Measurements from ENCODE around the gene CXXC5. TPM values are rescaled to one million over a fixed set of nuclear protein-coding genes. Genes with fewer than 3 reads are reported as not detected.

The CXXC5 gene
- total RNA-seq, 1 experiment from 2014 or later: 85.0 TPM

- Histone ChIP-seq H3K9me3 (ENCODE audit: control insufficient read depth, insufficient read depth, low read depth, low read length) (no peaks in the 10 kb centered on the region), H3K36me3 (ENCODE audit: control insufficient read depth, insufficient read depth, low read length) (no peaks in the 10 kb centered on the region), H3K4me3 (ENCODE audit: low read depth in 2 of 2, low read length in 2 of 2) (no peak overlapping the region), H3K27me3 (ENCODE audit: control insufficient read depth, insufficient read depth, low read length) (no peaks in the 10 kb centered on the region), H3K4me1 (ENCODE audit: control insufficient read depth, insufficient read depth, low read length) (peaks cover 26% of the 10 kb centered on the region), H3K27ac (ENCODE audit: low read length) (peak overlapping the region; percentile 11; the same call in 1 of the 2 replicates)
- DNase-seq (ENCODE audit: low read depth, low spot score) (no peak), ATAC-seq (no peak)
- TF ChIP-seq TCF7L2 (IDR thresholded peaks at IDR 0.05; ENCODE audit: low read depth, low read length) (no peak), SIN3A (IDR thresholded peaks at IDR 0.05; ENCODE audit: borderline replicate concordance, insufficient read depth, low read depth, low read length) (no peak), POLR2AphosphoS5 (IDR thresholded peaks at IDR 0.05; ENCODE audit: low read depth, low read length) (no peak)
- TF ChIP-seq, protein P1, sequence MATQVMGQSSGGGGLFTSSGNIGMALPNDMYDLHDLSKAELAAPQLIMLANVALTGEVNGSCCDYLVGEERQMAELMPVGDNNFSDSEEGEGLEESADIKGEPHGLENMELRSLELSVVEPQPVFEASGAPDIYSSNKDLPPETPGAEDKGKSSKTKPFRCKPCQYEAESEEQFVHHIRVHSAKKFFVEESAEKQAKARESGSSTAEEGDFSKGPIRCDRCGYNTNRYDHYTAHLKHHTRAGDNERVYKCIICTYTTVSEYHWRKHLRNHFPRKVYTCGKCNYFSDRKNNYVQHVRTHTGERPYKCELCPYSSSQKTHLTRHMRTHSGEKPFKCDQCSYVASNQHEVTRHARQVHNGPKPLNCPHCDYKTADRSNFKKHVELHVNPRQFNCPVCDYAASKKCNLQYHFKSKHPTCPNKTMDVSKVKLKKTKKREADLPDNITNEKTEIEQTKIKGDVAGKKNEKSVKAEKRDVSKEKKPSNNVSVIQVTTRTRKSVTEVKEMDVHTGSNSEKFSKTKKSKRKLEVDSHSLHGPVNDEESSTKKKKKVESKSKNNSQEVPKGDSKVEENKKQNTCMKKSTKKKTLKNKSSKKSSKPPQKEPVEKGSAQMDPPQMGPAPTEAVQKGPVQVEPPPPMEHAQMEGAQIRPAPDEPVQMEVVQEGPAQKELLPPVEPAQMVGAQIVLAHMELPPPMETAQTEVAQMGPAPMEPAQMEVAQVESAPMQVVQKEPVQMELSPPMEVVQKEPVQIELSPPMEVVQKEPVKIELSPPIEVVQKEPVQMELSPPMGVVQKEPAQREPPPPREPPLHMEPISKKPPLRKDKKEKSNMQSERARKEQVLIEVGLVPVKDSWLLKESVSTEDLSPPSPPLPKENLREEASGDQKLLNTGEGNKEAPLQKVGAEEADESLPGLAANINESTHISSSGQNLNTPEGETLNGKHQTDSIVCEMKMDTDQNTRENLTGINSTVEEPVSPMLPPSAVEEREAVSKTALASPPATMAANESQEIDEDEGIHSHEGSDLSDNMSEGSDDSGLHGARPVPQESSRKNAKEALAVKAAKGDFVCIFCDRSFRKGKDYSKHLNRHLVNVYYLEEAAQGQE (IDR thresholded peaks at IDR 0.05; ENCODE audit: insufficient read depth in 1 of 2, low read depth in 2 of 2, low read length in 1 of 2): no peak
- TF ChIP-seq, protein P2, sequence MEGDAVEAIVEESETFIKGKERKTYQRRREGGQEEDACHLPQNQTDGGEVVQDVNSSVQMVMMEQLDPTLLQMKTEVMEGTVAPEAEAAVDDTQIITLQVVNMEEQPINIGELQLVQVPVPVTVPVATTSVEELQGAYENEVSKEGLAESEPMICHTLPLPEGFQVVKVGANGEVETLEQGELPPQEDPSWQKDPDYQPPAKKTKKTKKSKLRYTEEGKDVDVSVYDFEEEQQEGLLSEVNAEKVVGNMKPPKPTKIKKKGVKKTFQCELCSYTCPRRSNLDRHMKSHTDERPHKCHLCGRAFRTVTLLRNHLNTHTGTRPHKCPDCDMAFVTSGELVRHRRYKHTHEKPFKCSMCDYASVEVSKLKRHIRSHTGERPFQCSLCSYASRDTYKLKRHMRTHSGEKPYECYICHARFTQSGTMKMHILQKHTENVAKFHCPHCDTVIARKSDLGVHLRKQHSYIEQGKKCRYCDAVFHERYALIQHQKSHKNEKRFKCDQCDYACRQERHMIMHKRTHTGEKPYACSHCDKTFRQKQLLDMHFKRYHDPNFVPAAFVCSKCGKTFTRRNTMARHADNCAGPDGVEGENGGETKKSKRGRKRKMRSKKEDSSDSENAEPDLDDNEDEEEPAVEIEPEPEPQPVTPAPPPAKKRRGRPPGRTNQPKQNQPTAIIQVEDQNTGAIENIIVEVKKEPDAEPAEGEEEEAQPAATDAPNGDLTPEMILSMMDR (IDR thresholded peaks at IDR 0.05): no peak
- POLR2A ChIA-PET: interaction anchor here (0.6 kb wide), 2 partner anchors 47 to 859 kb away, joined by 3 read pairs; no protein-coding TSS in a partner anchor
- CTCF ChIA-PET: no interaction called here
- intact Hi-C loops (cut with micrococcal nuclease; ENCODE audit: unreplicated experiment) (no loop called here), in situ Hi-C loops (cut with HindIII; ENCODE audit: low pct_unique_long_range_greater_than_20kb, low sequenced_read_pairs) (no loop called here)
- no TSS peak for BruUV-seq (replicated peaks)
Observed at GRCh38 chr5:139708434-139708861, 60.3 kb downstream of the CXXC5 start.

GRCh38 chr5:139708877-139709581 lies 60.9 kb downstream of the CXXC5 start:
- in situ Hi-C loops (cut with HindIII; ENCODE audit: low pct_unique_long_range_greater_than_20kb, low sequenced_read_pairs) (no loop called here), intact Hi-C loops (cut with micrococcal nuclease; ENCODE audit: unreplicated experiment) (no loop called here)
- peaks cover 26% of the 10 kb centered on the region for H3K4me1 ChIP-seq (ENCODE audit: control insufficient read depth, insufficient read depth, low read length)
- TF ChIP-seq, protein P2 (IDR thresholded peaks at IDR 0.05): no peak
- TF ChIP-seq, protein P1 (IDR thresholded peaks at IDR 0.05; ENCODE audit: insufficient read depth in 1 of 2, low read depth in 2 of 2, low read length in 1 of 2): no peak
- TF ChIP-seq TCF7L2 (IDR thresholded peaks at IDR 0.05; ENCODE audit: low read depth, low read length) (no peak), SIN3A (IDR thresholded peaks at IDR 0.05; ENCODE audit: borderline replicate concordance, insufficient read depth, low read depth, low read length) (no peak), POLR2AphosphoS5 (IDR thresholded peaks at IDR 0.05; ENCODE audit: low read depth, low read length) (no peak)
- H3K27me3 ChIP-seq (ENCODE audit: control insufficient read depth, insufficient read depth, low read length): no peaks in the 10 kb centered on the region
- ATAC-seq (peak; percentile 67), DNase-seq (ENCODE audit: low read depth, low spot score) (no peak)
- ChIA-PET POLR2A (no interaction called here), CTCF (no interaction called here)
- H3K36me3 ChIP-seq (ENCODE audit: control insufficient read depth, insufficient read depth, low read length): no peaks in the 10 kb centered on the region
- H3K4me3 ChIP-seq (ENCODE audit: low read depth in 2 of 2, low read length in 2 of 2): peak overlapping the region; percentile 5 to 42; a peak in 2 of 4 replicates
- no peaks in the 10 kb centered on the region for H3K9me3 ChIP-seq (ENCODE audit: control insufficient read depth, insufficient read depth, low read depth, low read length)
- BruUV-seq (replicated peaks): no TSS peak
- peak overlapping the region; percentile 11; the same call in 1 of the 2 replicates for H3K27ac ChIP-seq (ENCODE audit: low read length)

Data from Panc1 (cell line).